ENCODE measurements around the gene ARHGAP6. TPM values are rescaled to one million over a fixed set of nuclear protein-coding genes. Genes with fewer than 3 reads are reported as not detected.

The ARHGAP6 gene
- total RNA-seq, 1 experiment from 2014 or later: 0.07 TPM

GRCh38 chrX:11386001-11386523 is 279.7 kb downstream of the ARHGAP6 start:
- no peaks in the 10 kb centered on the region for H3K23me2 ChIP-seq (ENCODE audit: insufficient read length, low read depth, low read length, poor library complexity, severe bottlenecking)
- no peak overlapping the region for H4K5ac ChIP-seq (ENCODE audit: insufficient read length, low read depth, low read length)
- H2BK20ac ChIP-seq (ENCODE audit: low read depth, low read length, poor library complexity, severe bottlenecking): no peak overlapping the region
- no CpG with 5 or more reads among the region's 5 CpGs for WGBS (ENCODE audit: extremely low coverage, insufficient read length, low lambda C conversion rate)
- Mint-ChIP-seq H3K4me1 (no peaks in the 10 kb centered on the region), H3K27me3 (ENCODE audit: low read depth) (no peaks in the 10 kb centered on the region), H3K9me3 (peaks cover 48 to 56% of the 10 kb centered on the region in 2 experiments), H3K27ac (no peak overlapping the region), H3K36me3 (ENCODE audit: insufficient read depth in 1 of 3, low read depth in 3 of 3) (no peaks in the 10 kb centered on the region; a peak in 1 of 7 replicates), H3K4me3 (no peak overlapping the region; a peak in 1 of 5 replicates)
- no peak overlapping the region for H2BK12ac ChIP-seq (ENCODE audit: insufficient read length, low read depth, low read length)
- no peak overlapping the region for H3K56ac ChIP-seq (ENCODE audit: insufficient read length, low read depth, low read length)
- no peak overlapping the region for H3K23ac ChIP-seq (ENCODE audit: insufficient read length, low read depth, low read length)
- H3T11ph ChIP-seq (ENCODE audit: low read length): no peak overlapping the region
- TF ChIP-seq, protein P1, sequence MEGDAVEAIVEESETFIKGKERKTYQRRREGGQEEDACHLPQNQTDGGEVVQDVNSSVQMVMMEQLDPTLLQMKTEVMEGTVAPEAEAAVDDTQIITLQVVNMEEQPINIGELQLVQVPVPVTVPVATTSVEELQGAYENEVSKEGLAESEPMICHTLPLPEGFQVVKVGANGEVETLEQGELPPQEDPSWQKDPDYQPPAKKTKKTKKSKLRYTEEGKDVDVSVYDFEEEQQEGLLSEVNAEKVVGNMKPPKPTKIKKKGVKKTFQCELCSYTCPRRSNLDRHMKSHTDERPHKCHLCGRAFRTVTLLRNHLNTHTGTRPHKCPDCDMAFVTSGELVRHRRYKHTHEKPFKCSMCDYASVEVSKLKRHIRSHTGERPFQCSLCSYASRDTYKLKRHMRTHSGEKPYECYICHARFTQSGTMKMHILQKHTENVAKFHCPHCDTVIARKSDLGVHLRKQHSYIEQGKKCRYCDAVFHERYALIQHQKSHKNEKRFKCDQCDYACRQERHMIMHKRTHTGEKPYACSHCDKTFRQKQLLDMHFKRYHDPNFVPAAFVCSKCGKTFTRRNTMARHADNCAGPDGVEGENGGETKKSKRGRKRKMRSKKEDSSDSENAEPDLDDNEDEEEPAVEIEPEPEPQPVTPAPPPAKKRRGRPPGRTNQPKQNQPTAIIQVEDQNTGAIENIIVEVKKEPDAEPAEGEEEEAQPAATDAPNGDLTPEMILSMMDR (conservative IDR thresholded peaks at IDR 0.05): no peak
- H4K20me1 ChIP-seq (ENCODE audit: control insufficient read depth, insufficient read depth, insufficient read length): no peaks in the 10 kb centered on the region
- H3K79me1 ChIP-seq (ENCODE audit: insufficient read depth, low read depth, low read length, poor library complexity, severe bottlenecking): no peaks in the 10 kb centered on the region
- no peak overlapping the region for H2BK15ac ChIP-seq (ENCODE audit: low read depth, low read length)
- no peak overlapping the region for H2BK5ac ChIP-seq (ENCODE audit: insufficient read length, low read length)
- no peaks in the 10 kb centered on the region for H3K79me2 ChIP-seq (ENCODE audit: insufficient read depth, low read length)
- H4K8ac ChIP-seq (replicated peaks; ENCODE audit: insufficient read length, low read depth, low read length): no peak overlapping the region
- no peak overlapping the region for H3K9ac ChIP-seq (ENCODE audit: extremely low read depth, insufficient read length, low read length)
- no peak overlapping the region for H2BK120ac ChIP-seq (ENCODE audit: low read depth, low read length, poor library complexity, severe bottlenecking)
- no peak overlapping the region for H3K4ac ChIP-seq (ENCODE audit: low read depth, low read length)
- H3K27me3 ChIP-seq (ENCODE audit: insufficient read depth, low read length): no peaks in the 10 kb centered on the region
- H4K91ac ChIP-seq (ENCODE audit: insufficient read length, low read depth, low read length): no peak overlapping the region
- H3K4me2 ChIP-seq (ENCODE audit: insufficient read depth, insufficient read length, low read length): no peak overlapping the region
- H3K27ac ChIP-seq (ENCODE audit: insufficient read length, low read depth, low read length): no peak overlapping the region
- no peak for DNase-seq
- no peak overlapping the region for H2AFZ ChIP-seq (ENCODE audit: low read length)
- H3K4me1 ChIP-seq (ENCODE audit: insufficient read depth, low read length): no peaks in the 10 kb centered on the region
- no peak overlapping the region for H2AK5ac ChIP-seq (ENCODE audit: insufficient read length, low read length)
- no peaks in the 10 kb centered on the region for H3K9me3 ChIP-seq (ENCODE audit: control insufficient read depth, low read depth, low read length)
- no peak overlapping the region for H3K18ac ChIP-seq (ENCODE audit: insufficient read length, low read depth, low read length)
- no peak overlapping the region for H3K14ac ChIP-seq (ENCODE audit: insufficient read depth, low read length)

All from H9 (cell line).